Heart right ventricle (tissue), 16 donors: ENCODE measurements around the gene MYBPC1. TPM values are rescaled to one million over a fixed set of nuclear protein-coding genes. Genes with fewer than 3 reads are reported as not detected.

Experiments used
- ATAC-seq, 8 donors: fragments of 200-7000 bp; cut with Tn5 transposase; one replicate each; pipeline ENCODE4 v1.9.1; 2020; ENCODE audit warnings: mild to moderate bottlenecking in 8 of 8, moderate library complexity in 8 of 8, moderate number of reproducible peaks in 1 of 8
- DNase-seq, 2 donors: peaks; one replicate each; pipeline ENCODE4 v3.0.0-alpha.2; 2020
- H3K27ac ChIP-seq, 10 donors: fragments of 200-600 bp; sonication (generic) in 2 of 10; one replicate each; pipeline versions ENCODE4 v1.5.0 to v1.8.0; 2020 to 2022; ENCODE audit warnings: mild to moderate bottlenecking in 3 of 10
- H3K27me3 ChIP-seq, 7 donors: fragments of 200-600 bp; one replicate each; pipeline ENCODE4 v1.8.0; 2021 to 2022; ENCODE audit warnings: mild to moderate bottlenecking in 2 of 7
- H3K36me3 ChIP-seq, 9 donors: fragments of 200-600 bp; sonication (generic) in 1 of 9; one replicate each; pipeline versions ENCODE4 v1.5.0 to v1.8.0; 2020 to 2022; ENCODE audit warnings: mild to moderate bottlenecking in 2 of 9
- H3K4me1 ChIP-seq, 9 donors: fragments of 200-600 bp; sonication (generic) in 1 of 9; one replicate each; pipeline versions ENCODE4 v1.5.0 to v1.8.0; 2020 to 2022; ENCODE audit warnings: mild to moderate bottlenecking in 4 of 9
- H3K4me3 ChIP-seq, 10 donors: fragments of 200-600 bp; sonication (generic) in 2 of 10; one replicate each; pipeline versions ENCODE4 v1.5.0 to v1.8.0; 2020 to 2022; ENCODE audit warnings: mild to moderate bottlenecking in 7 of 10, moderate library complexity in 2 of 10
- H3K9me3 ChIP-seq, 11 donors: fragments of 200-600 bp in 10 of 11; sonication (generic) in 2 of 11; one replicate each; pipeline versions ENCODE4 v1.5.0 to v1.8.0; 2013 to 2022; ENCODE audit warnings: mild to moderate bottlenecking in 2 of 11, control low read depth in 1 of 11, moderate library complexity in 1 of 11
- CTCF ChIP-seq, 9 donors: fragments of 200-600 bp; sonication (generic) in 2 of 9; IDR thresholded peaks; one replicate each; pipeline versions ENCODE4 v1.5.0 to v1.8.0; 2021 to 2022; ENCODE audit warnings: antibody characterized with exemption in 9 of 9, mild to moderate bottlenecking in 5 of 9, moderate library complexity in 1 of 9
- WGBS, 2 donors: extraction: QIAGEN DNeasy Blood & Tissue Kit; methylation state at CpG; one replicate each; pipeline ENCODE4 v1.1.7; 2013; ENCODE audit warnings: inconsistent platforms in 1 of 2; 5-methylcytosine and 5-hydroxymethylcytosine counted together
- intact Hi-C, 10 donors: fragments of 100-400 bp; cut with DNase I; formaldehyde crosslinking; loops; one replicate each; pipeline versions ENCODE4 v1.11.1 to v1.14.2; 2022
- polyA plus RNA-seq, 2 donors: library from polyadenylated mRNA; stranded (reverse); fragments of 200-250 nt; gene quantifications; one replicate each; pipeline ENCODE4 v1.2.3, GENCODE V29; 2013
- total RNA-seq, 10 donors: library from RNA; stranded (reverse); fragmentation: NEBNext Ultra II Directional in 3 of 10; extraction: Animal tissue kit (Norgen Biotek cat#: 25700) in 3 of 10; gene quantifications; one replicate each; pipeline versions ENCODE4 v1.2.1 to v1.2.4, GENCODE V29; 2021 to 2023
- donor health status: Arrhythmogenic right ventricular cardiomyopathy.
- donor health status: ischemic (EF 13 %, LVEDD 7.1; RV severe dilation, severe dysfunction).
- donor health status: healthy with polysubstance abuse.
- donor health status: DM: no; HTN: yes; CAD: no.
- donor health status: DM: no; HTN: no; CAD: no.
- donor health status: ischemic (EF 25% LVEDD 6.9; RV normal size, moderate dysfunction).
- donor health status: ischemic (EF 25% LVEDD 5.7; RV mildly dilated, moderate dysfunction).
- donor health status: healthy.
- donor health status: DM: yes; HTN: yes; CAD: no.
- donor health status: Ischemic cardiomyopathy.
- donor health status: ischemic (EF 35%, LVEDD 5.7; RV mildly dilated, moderate dysfunction).
- donor health status: nonischemic (EF 11% LVEDD 7.7; RV severe dilation, severe dysfunction).
- donor health status: DM: yes; HTN: yes; CAD: no.
- donor health status: PGD.
- donor health status: ischemic (EF 29% LVEDD 5.4; RV normal size, mild dysfunction).
- donor health status: nonischemic (EF 23%, LVEDD 6.1; RV moderate dilation, normal function).

The MYBPC1 gene
- total and polyA plus RNA-seq, 12 donors = 0.17 to 6.4 (median 1.7) TPM

DNA sequence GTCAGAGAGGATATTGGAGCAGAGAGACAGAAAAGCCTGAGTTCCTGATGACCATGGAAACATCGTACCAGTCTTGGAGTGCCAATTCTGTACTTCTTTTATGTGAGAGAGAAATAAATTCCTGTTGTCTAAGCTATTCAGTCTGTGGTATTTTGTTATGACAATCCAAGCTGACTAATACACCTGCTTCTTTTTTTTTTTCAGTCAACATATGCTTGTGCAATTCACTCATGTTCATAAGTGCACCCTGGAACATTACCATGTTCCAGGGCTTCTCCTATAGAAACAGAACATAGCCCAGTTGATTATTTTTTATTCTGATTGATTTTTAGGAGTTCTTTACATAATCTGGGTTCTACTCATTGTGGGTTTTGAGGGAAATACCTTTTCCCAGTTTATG is 100.9 kb downstream of the MYBPC1 start:
- no peak for ATAC-seq
- Histone ChIP-seq H3K27me3 (no peaks in the 10 kb centered on the region), H3K36me3 (no peaks in the 10 kb centered on the region), H3K4me3 (no peak overlapping the region), H3K27ac (peak overlapping the region in 6 of 10 donors; percentile 93 to 97 (median 96)), H3K4me1 (peaks cover 0 to 34% (median 22%) of the 10 kb centered on the region in 9 donors), H3K9me3 (no peaks in the 10 kb centered on the region)
- 95% methylated on average over 1 of the region's 1 CpG for WGBS, 2 donors
- DNase-seq = no peak
- intact Hi-C loops = loop anchor here in 1 of 10 donors (5.0 kb wide), 1 partner anchor 137 kb away; the partner anchor contains the start of gene GNPTAB
- no peak for TF ChIP-seq CTCF (IDR thresholded peaks at IDR 0.05)

DNA sequence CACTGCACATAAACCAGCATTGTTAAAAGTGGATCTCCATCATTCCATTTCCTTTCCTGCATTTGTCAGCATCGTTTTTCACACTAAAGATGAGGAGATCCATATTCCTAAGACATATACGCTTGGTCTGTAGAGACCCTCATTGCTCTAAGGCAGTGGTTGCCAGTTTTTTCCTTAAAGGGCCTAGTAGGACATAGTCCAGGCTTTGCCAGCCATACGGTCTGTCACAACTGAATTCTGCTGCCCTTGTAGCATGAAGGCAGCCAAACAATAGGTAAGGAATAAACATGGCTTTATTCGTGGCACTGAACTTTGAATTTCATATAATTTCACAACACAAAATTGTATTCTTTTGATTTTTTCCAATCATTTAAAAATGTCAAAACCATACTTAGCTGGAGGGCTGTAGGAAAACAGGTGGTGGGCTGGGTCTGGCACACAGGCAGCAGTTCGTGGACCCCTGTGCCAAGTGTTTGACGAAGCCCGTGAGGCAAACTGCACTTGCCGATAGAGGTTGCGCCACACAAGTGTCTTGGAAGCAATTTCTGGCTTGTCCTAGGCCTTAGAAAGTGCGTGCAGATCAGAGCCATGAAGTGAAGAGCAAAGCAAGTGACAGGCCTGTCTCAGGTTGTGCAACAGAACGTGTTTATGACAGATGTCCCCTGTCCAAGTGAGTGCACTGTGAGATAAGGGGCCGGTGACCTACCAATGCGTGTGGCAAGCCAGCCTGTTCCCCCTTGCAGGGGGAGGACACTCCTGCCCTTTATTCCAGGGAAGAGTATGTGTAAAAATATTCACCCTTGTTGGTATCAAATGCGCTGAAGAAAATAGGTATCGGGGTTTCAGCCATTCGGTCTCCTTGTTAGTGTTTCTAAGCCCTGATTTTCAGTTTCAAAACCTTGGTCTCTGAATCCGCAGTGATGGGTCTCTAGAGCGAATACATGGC is 101.8 kb downstream of the MYBPC1 start:
- H3K27me3 ChIP-seq = no peaks in the 10 kb centered on the region
- peak overlapping the region; percentile 92 to 97 (median 96) for H3K27ac ChIP-seq
- no peaks in the 10 kb centered on the region for H3K9me3 ChIP-seq
- no peak for TF ChIP-seq CTCF (IDR thresholded peaks at IDR 0.05)
- WGBS, 2 donors = 36% methylated on average over 18 of the region's 18 CpGs
- peak; percentile 65 to 94 (median 86) for ATAC-seq
- H3K36me3 ChIP-seq = no peaks in the 10 kb centered on the region
- peaks cover 0 to 42% (median 26%) of the 10 kb centered on the region in 9 donors for H3K4me1 ChIP-seq
- peak overlapping the region; percentile 83 to 95 (median 88) for H3K4me3 ChIP-seq
- peak; percentile 65 to 75 for DNase-seq
- intact Hi-C loops = loop anchor here in 1 of 10 donors (5.0 kb wide), 1 partner anchor 136 kb away; the partner anchor contains the start of gene GNPTAB

DNA sequence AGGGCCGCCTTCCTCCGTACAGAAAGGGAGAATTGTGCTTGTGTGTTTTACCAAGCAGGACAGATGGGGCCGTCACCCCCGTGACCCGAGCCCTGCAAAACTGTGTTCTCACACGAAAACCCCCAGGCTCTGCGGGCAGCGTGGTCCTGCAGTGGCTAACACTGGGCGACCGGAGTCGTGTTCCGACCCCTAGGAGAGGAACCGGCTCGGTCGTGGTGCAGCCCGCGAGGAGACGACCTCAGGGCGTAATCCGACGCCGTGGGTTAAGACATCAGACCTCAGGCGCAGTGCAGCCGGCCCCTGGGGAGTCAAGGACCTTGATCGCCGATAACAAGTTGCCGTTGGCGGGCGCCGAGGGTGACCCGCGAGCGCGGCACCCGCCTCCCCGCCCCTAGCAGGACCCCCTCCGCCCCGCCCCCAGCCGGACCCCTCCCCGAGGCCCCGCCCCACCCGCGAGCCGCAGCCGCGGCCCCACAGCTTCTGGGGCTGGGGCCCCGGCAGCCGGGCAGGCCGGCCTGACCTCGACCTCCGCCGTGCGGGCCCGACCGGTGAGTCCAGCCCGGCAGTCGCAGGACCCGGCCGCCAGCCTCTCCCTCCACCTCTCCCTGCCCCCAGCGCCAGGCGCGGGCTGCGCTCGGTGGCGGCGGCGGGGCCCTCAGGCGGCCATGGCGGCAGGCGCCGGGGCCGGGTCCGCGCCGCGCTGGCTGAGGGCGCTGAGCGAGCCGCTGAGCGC is 102.6 kb downstream of the MYBPC1 start, which contains the start of gene CHPT1:
Gene CHPT1, plus strand, starts transcription at position 444 of the 733 bp plus-strand sequence. Its CDS starts 222 bp downstream, at position 666.
- intact Hi-C loops = loop anchor here in 1 of 10 donors (5.0 kb wide), 1 partner anchor 135 kb away; the partner anchor contains the start of gene GNPTAB
- peaks cover 0 to 50% (median 34%) of the 10 kb centered on the region in 9 donors for H3K4me1 ChIP-seq

More for the DNA sequence above, 102.6 kb downstream of the MYBPC1 start, which contains the start of gene CHPT1:
- H3K27ac ChIP-seq = peak within 1 kb of the TSS; percentile 92 to 97 (median 96)
- H3K36me3 ChIP-seq = no peaks in the 10 kb centered on the region
- no peak for TF ChIP-seq CTCF (IDR thresholded peaks at IDR 0.05)
- DNase-seq (peak; percentile 70 to 88), ATAC-seq (peak; percentile 74 to 87 (median 78))
- 0% methylated on average over 57 to 80 of the region's 80 CpGs for WGBS, 2 donors
- H3K27me3 ChIP-seq = no peaks in the 10 kb centered on the region
- peak within 1 kb of the TSS; percentile 83 to 95 (median 88) for H3K4me3 ChIP-seq
- no peaks in the 10 kb centered on the region for H3K9me3 ChIP-seq
